HuH-7 (cell line): ENCODE results near the gene MYH10.
A peak's percentile ranks its signal among the peaks of the same experiment; 100 is the strongest.

Experiments
- DNase-seq: peaks from one replicate; pipeline ENCODE4 v3.0.0; 2011; ENCODE audit warnings: low spot score

MYH10 gene

GRCh38 chr17:8444494-8444893 is 186.0 kb downstream of the MYH10 start:
- no peak for DNase-seq

- DNase-seq, result no peak
Measured at GRCh38 chr17:8443756-8444155, 186.8 kb downstream of the MYH10 start.

GRCh38 chr17:8442310-8442709 is 188.2 kb downstream of the MYH10 start:
- DNase-seq, result no peak

- DNase-seq, result no peak
Measured at GRCh38 chr17:8441690-8442089, 188.8 kb downstream of the MYH10 start.

GRCh38 chr17:8439681-8440080 is 190.8 kb downstream of the MYH10 start:
- no peak for DNase-seq

- no peak for DNase-seq
Measured at GRCh38 chr17:8438441-8438840, 192.1 kb downstream of the MYH10 start.

- DNase-seq, result no peak
Measured at GRCh38 chr17:8436844-8437171, 193.7 kb downstream of the MYH10 start.

- peak; percentile 55 for DNase-seq
Measured at GRCh38 chr17:8436169-8436843, 194.2 kb downstream of the MYH10 start.

- peak; percentile 95 for DNase-seq
Measured at GRCh38 chr17:8435245-8436168, 195.0 kb downstream of the MYH10 start, which contains the start of gene NDEL1. TSS of gene NDEL1 (plus strand) at chr17:8435884. CDS start at chr17:8444272, 8,388 bp downstream.

GRCh38 chr17:8430966-8431365 is 199.6 kb downstream of the MYH10 start:
- DNase-seq, result no peak

- no peak for DNase-seq
Measured at GRCh38 chr17:8426802-8427201, 203.7 kb downstream of the MYH10 start.

GRCh38 chr17:8426094-8426720 is 204.3 kb downstream of the MYH10 start:
- no peak for DNase-seq
